GM12878 (cell line): ENCODE data around the gene MDN1. TPM values are rescaled to one million over a fixed set of nuclear protein-coding genes. Genes with fewer than 3 reads are reported as not detected.

Experiments used
- ATAC-seq: fragments of 200-7000 bp; cut with Tn5 transposase; 3 replicates; pipeline ENCODE4 v1.9.1; 2020; ENCODE audit warnings: mild to moderate bottlenecking, moderate library complexity
- BruUV-seq: library from RNA; stranded (reverse); fragments of 400-500 nt; replicated peaks from 2 replicates; lab custom pipeline; 2021; lab: Mats Ljungman, UMichigan
- CTCF ChIA-PET: fragments of 300-600 bp; sonication (Branson Sonifier 250); formaldehyde crosslinking; extraction: SDS; loops from one replicate; lab custom pipeline; 2021; ENCODE audit warnings: inconsistent platforms; lab: Yijun Ruan, JAX
- POLR2A ChIA-PET: fragments of 350-600 bp; formaldehyde crosslinking; extraction: SDS; loops from one replicate; lab custom pipeline; 2021; ENCODE audit warnings: inconsistent platforms; lab: Charles Lee
- RAD21 ChIA-PET: fragments of 300-600 bp; sonication (Branson Sonifier 250); formaldehyde crosslinking; loops from one replicate; lab custom pipeline; 2023; ENCODE audit warnings: antibody characterized with exemption; ENCODE audit not compliant: unreplicated experiment; lab: Charles Lee
- SMC1A ChIA-PET: fragments of 300-600 bp; sonication (Branson Sonifier 250); formaldehyde crosslinking; loops from one replicate; lab custom pipeline; 2023; ENCODE audit not compliant: unreplicated experiment, uncharacterized antibody; lab: Charles Lee
- DNase-seq: peaks from one replicate; pipeline ENCODE4 v3.0.0-alpha.2; 2011; ENCODE audit warnings: low read depth, low spot score
- FAIRE-seq: peaks from 3 replicates; lab custom pipeline; 2011; peaks lifted over from hg19 to GRCh38; lab: Jason Lieb, UNC
- H2AFZ ChIP-seq: 2 replicates; pipeline ENCODE4 v1.6.0; 2011; ENCODE audit warnings: low read depth, low read length, control low read depth; ENCODE audit not compliant: control insufficient read depth
- H3K27ac ChIP-seq: 2 replicates; pipeline ENCODE4 v1.5.1; 2011; ENCODE audit warnings: control low read depth; ENCODE audit not compliant: control insufficient read depth, insufficient read depth
- H3K27me3 ChIP-seq, 2 experiments: replicated peaks in 1 of 2; 2 replicates each; pipeline versions ENCODE4 v1.6.0 to v1.6.1; 2011; ENCODE audit warnings: low read length in 1 of 2; ENCODE audit not compliant: control insufficient read depth in 2 of 2, insufficient read depth in 2 of 2
- H3K36me3 ChIP-seq, 2 experiments: 2 replicates each; pipeline ENCODE4 v1.5.1; 2011; ENCODE audit warnings: low read length in 1 of 2; ENCODE audit not compliant: control insufficient read depth in 2 of 2, insufficient read depth in 2 of 2
- H3K4me1 ChIP-seq: 2 replicates; pipeline ENCODE4 v1.6.1; 2011; ENCODE audit warnings: mild to moderate bottlenecking, low read length, moderate library complexity, mixed read lengths; ENCODE audit not compliant: control insufficient read depth, insufficient read depth
- H3K4me2 ChIP-seq: 2 replicates; pipeline ENCODE4 v1.6.0; 2011; ENCODE audit warnings: control low read depth; ENCODE audit not compliant: control insufficient read depth, insufficient read depth
- H3K4me3 ChIP-seq: fragments of 200-600 bp; sonication (generic); 2 replicates; pipeline ENCODE4 v1.5.1; 2016
- H3K79me2 ChIP-seq: 2 replicates; pipeline ENCODE4 v1.6.0; 2011; ENCODE audit warnings: low read length; ENCODE audit not compliant: control insufficient read depth, insufficient read depth
- H3K9ac ChIP-seq: 2 replicates; pipeline ENCODE4 v1.8.0; 2011; ENCODE audit warnings: low read length, control low read depth, mixed read lengths; ENCODE audit not compliant: control insufficient read depth, insufficient read depth
- H3K9me3 ChIP-seq: replicated peaks from 3 replicates; pipeline ENCODE4 v1.5.1; 2011; ENCODE audit warnings: mild to moderate bottlenecking, low read length; ENCODE audit not compliant: control insufficient read depth, insufficient read depth
- H4K20me1 ChIP-seq: 2 replicates; pipeline ENCODE4 v1.6.0; 2011; ENCODE audit not compliant: control insufficient read depth, insufficient read depth
- ESRRA ChIP-seq: IDR thresholded peaks from 2 replicates; pipeline ENCODE4 v1.6.1; 2012; ENCODE audit warnings: mild to moderate bottlenecking, low read length, improper control_type of control experiment
- ETV6 ChIP-seq, 2 experiments: fragments of 450-650 bp in 1 of 2; IDR thresholded peaks in 1 of 2; conservative IDR thresholded peaks in 1 of 2; 2 replicates each; pipeline ENCODE4 v1.6.1; 2014; ENCODE audit warnings: antibody characterized with exemption in 1 of 2, borderline replicate concordance in 1 of 2, low read depth in 1 of 2, mild to moderate bottlenecking in 1 of 2, moderate library complexity in 1 of 2
- FOXM1 ChIP-seq: IDR thresholded peaks from 2 replicates; pipeline ENCODE4 v1.6.1; 2012; ENCODE audit warnings: low read depth, mild to moderate bottlenecking, inconsistent platforms, low read length, moderate library complexity
- MXI1 ChIP-seq: fragments of 150-350 bp; IDR thresholded peaks from 2 replicates; pipeline ENCODE4 v1.6.1; 2011; ENCODE audit warnings: low read depth, mild to moderate bottlenecking, inconsistent platforms, low read length, improper control_type of control experiment
- RCOR1 ChIP-seq: conservative IDR thresholded peaks from 2 replicates; pipeline ENCODE4 v1.6.1; 2012; ENCODE audit warnings: low read depth, low read length, improper control_type of control experiment
- SRF ChIP-seq, 2 experiments: IDR thresholded peaks; 2 replicates each; pipeline ENCODE4 v1.6.1; 2011; ENCODE audit warnings: low read depth in 2 of 2, low read length in 2 of 2, mild to moderate bottlenecking in 1 of 2, moderate library complexity in 1 of 2
- TCF12 ChIP-seq: IDR thresholded peaks from 2 replicates; pipeline ENCODE4 v1.6.1; 2011; ENCODE audit warnings: low read depth, mild to moderate bottlenecking, low read length
- ZNF207 ChIP-seq: fragments of 450-650 bp; IDR thresholded peaks from 2 replicates; pipeline ENCODE4 v1.6.1; 2014; ENCODE audit warnings: antibody characterized with exemption, mild to moderate bottlenecking, borderline replicate concordance
- WGBS: methylation state at CpG from one replicate; pipeline ENCODE4 v1.1.6; 2016; ENCODE audit warnings: low lambda C conversion rate; ENCODE audit not compliant: insufficient replicate concordance, insufficient coverage; ENCODE audit errors: missing lambda C conversion rate; 5-methylcytosine and 5-hydroxymethylcytosine counted together
- in situ Hi-C: fragments of 300-500 bp; cut with MboI; formaldehyde crosslinking; loops from 9 replicates; pipeline ENCODE4 v1.14.3; 2018; ENCODE audit warnings: mixed read lengths
- intact Hi-C: fragments of 100-400 bp; cut with micrococcal nuclease; formaldehyde crosslinking; loops from one replicate; pipeline ENCODE4 v1.14.2; 2022; ENCODE audit not compliant: unreplicated experiment
- polyA plus RNA-seq, 11 experiments: library from polyadenylated mRNA; depleted of rRNA in 4 of 11; unstranded in 6 of 11; stranded (reverse) in 5 of 11; fragments of >200 nt; fragmentation: Nextera tagmentation in 4 of 11; fragmentation: Illumina TruSeq in 1 of 11; extraction: Ambion mirVana in 4 of 11; extraction: Trizol in 1 of 11; gene quantifications; 1 replicate in 1 of 11; 2 replicates in 10 of 11; pipeline versions ENCODE4 v1.2.1 to v1.2.3, GENCODE V29; 2011 to 2016; ENCODE audit warnings: inconsistent platforms in 2 of 11, missing spikeins in 2 of 11, low read depth in 1 of 11
- total RNA-seq, 4 experiments: library from RNA; depleted of rRNA in 3 of 4; stranded (reverse); fragments of >200 nt in 3 of 4; fragmentation: Illumina TruSeq in 1 of 4; extraction: Trizol in 1 of 4; gene quantifications; 2 replicates each; pipeline versions ENCODE4 v1.2.1 to v1.2.3, GENCODE V29; 2013 to 2021
- TF ChIP-seq, protein P1 (sequence below): fragments of 450-650 bp; IDR thresholded peaks from 2 replicates; pipeline ENCODE4 v1.6.1; 2017; ENCODE audit warnings: antibody characterized with exemption, mild to moderate bottlenecking, moderate library complexity
- TF ChIP-seq, protein P2 (sequence below): fragments of 450-650 bp; IDR thresholded peaks from 2 replicates; pipeline ENCODE4 v1.6.1; 2017; ENCODE audit warnings: mild to moderate bottlenecking, moderate library complexity

Gene MDN1
- total and polyA plus RNA-seq, 10 of the 15 experiments (the other 5 are each of a cell fraction or from before 2014, with no cell fraction given) = 14.3 to 50.1 (median 22.1) TPM

- in situ Hi-C loops = no loop called here
- no peak for TF ChIP-seq TCF12
- TF ChIP-seq, all 136 proteins: peak for 0
- Histone ChIP-seq H4K20me1 (no peaks in the 10 kb centered on the region), H3K27me3 (no peaks in the 10 kb centered on the region), H3K9ac (no peak overlapping the region), H3K79me2 (no peaks in the 10 kb centered on the region), H3K4me2 (no peak overlapping the region), H3K9me3 (no peaks in the 10 kb centered on the region), H3K36me3 (peaks cover 18 to 27% of the 10 kb centered on the region in 2 experiments; a peak in 3 of 4 replicates), H2AFZ (no peak overlapping the region), H3K4me3 (no peak overlapping the region), H3K27ac (no peak overlapping the region), H3K4me1 (no peaks in the 10 kb centered on the region)
- ATAC-seq (no peak), DNase-seq (no peak), FAIRE-seq (no peak)
- ChIA-PET RAD21 (no interaction called here), SMC1A (interaction anchor here (0.6 kb wide), 1 partner anchor 12 kb away, joined by 3 read pairs; no protein-coding TSS in a partner anchor), POLR2A (no interaction called here), CTCF (no interaction called here)
- intact Hi-C loops = no loop called here
- 66% methylated on average over 2 of the region's 2 CpGs for WGBS
- BruUV-seq = no TSS peak
Observed at GRCh38 chr6:89688328-89688727, 131.3 kb downstream of the MDN1 start.

DNA sequence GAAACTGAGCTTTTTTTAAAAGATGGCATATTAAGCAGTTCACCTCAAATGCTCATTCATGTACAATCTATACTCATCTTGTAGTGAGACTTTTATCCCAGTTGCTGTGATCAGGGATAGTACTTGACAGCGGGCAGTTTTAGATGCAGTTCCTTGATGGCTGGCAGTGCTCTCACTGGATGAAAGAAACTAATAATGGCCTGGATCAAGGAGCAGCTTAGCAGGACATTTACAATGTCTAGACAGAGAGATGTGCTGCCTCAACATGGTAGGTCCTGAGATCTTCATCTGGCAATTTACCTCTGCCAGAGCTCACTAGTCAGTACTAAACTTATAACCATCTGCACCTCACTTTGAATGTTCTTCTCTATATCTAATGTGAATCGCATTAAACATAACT is 134.3 kb downstream of the MDN1 start:
- no peak overlapping the region for H3K9ac ChIP-seq
- SMC1A ChIA-PET = no interaction called here
- no peak overlapping the region for H3K27ac ChIP-seq
- H3K36me3 ChIP-seq = peaks cover 14 to 29% of the 10 kb centered on the region in 2 experiments; a peak in 3 of 4 replicates
- 100% methylated on average over 2 of the region's 2 CpGs for WGBS
- DNase-seq = no peak
- no peaks in the 10 kb centered on the region for H4K20me1 ChIP-seq
- no peak overlapping the region for H3K4me3 ChIP-seq
- intact Hi-C loops = no loop called here
- TF ChIP-seq FOXM1 (no peak), SRF (IDR thresholded peaks at IDR 0.05; ENCODE audit: low read depth in 2 of 2, low read length in 2 of 2) (no peak), MXI1 (no peak), ESRRA (no peak), ETV6 (conservative IDR thresholded peaks at IDR 0.05 in 1 of 2, IDR thresholded peaks at IDR 0.05 in 1 of 2; ENCODE audit: borderline replicate concordance in 1 of 2, low read depth in 1 of 2) (no peak), RCOR1 (no peak), ZNF207 (no peak)
- TF ChIP-seq, protein P1, sequence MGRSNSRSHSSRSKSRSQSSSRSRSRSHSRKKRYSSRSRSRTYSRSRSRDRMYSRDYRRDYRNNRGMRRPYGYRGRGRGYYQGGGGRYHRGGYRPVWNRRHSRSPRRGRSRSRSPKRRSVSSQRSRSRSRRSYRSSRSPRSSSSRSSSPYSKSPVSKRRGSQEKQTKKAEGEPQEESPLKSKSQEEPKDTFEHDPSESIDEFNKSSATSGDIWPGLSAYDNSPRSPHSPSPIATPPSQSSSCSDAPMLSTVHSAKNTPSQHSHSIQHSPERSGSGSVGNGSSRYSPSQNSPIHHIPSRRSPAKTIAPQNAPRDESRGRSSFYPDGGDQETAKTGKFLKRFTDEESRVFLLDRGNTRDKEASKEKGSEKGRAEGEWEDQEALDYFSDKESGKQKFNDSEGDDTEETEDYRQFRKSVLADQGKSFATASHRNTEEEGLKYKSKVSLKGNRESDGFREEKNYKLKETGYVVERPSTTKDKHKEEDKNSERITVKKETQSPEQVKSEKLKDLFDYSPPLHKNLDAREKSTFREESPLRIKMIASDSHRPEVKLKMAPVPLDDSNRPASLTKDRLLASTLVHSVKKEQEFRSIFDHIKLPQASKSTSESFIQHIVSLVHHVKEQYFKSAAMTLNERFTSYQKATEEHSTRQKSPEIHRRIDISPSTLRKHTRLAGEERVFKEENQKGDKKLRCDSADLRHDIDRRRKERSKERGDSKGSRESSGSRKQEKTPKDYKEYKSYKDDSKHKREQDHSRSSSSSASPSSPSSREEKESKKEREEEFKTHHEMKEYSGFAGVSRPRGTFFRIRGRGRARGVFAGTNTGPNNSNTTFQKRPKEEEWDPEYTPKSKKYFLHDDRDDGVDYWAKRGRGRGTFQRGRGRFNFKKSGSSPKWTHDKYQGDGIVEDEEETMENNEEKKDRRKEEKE = no peak
- TF ChIP-seq, protein P2, sequence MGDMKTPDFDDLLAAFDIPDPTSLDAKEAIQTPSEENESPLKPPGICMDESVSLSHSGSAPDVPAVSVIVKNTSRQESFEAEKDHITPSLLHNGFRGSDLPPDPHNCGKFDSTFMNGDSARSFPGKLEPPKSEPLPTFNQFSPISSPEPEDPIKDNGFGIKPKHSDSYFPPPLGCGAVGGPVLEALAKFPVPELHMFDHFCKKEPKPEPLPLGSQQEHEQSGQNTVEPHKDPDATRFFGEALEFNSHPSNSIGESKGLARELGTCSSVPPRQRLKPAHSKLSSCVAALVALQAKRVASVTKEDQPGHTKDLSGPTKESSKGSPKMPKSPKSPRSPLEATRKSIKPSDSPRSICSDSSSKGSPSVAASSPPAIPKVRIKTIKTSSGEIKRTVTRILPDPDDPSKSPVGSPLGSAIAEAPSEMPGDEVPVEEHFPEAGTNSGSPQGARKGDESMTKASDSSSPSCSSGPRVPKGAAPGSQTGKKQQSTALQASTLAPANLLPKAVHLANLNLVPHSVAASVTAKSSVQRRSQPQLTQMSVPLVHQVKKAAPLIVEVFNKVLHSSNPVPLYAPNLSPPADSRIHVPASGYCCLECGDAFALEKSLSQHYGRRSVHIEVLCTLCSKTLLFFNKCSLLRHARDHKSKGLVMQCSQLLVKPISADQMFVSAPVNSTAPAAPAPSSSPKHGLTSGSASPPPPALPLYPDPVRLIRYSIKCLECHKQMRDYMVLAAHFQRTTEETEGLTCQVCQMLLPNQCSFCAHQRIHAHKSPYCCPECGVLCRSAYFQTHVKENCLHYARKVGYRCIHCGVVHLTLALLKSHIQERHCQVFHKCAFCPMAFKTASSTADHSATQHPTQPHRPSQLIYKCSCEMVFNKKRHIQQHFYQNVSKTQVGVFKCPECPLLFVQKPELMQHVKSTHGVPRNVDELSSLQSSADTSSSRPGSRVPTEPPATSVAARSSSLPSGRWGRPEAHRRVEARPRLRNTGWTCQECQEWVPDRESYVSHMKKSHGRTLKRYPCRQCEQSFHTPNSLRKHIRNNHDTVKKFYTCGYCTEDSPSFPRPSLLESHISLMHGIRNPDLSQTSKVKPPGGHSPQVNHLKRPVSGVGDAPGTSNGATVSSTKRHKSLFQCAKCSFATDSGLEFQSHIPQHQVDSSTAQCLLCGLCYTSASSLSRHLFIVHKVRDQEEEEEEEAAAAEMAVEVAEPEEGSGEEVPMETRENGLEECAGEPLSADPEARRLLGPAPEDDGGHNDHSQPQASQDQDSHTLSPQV = no peak
- no peaks in the 10 kb centered on the region for H3K27me3 ChIP-seq
- no peaks in the 10 kb centered on the region for H3K4me1 ChIP-seq
- no peaks in the 10 kb centered on the region for H3K79me2 ChIP-seq
- no TSS peak for BruUV-seq
- no peaks in the 10 kb centered on the region for H3K9me3 ChIP-seq
- no peak for FAIRE-seq
- no peak overlapping the region for H2AFZ ChIP-seq
- RAD21 ChIA-PET = no interaction called here
- POLR2A ChIA-PET = no interaction called here
- in situ Hi-C loops = no loop called here
- CTCF ChIA-PET = interaction anchor here (0.6 kb wide), 1 partner anchor 157 kb away, joined by 3 read pairs; no protein-coding TSS in a partner anchor
- ATAC-seq = no peak
- H3K4me2 ChIP-seq = no peak overlapping the region
